ENCODE data around the gene GBX1. TPM values are rescaled to one million over a fixed set of nuclear protein-coding genes. Genes with fewer than 3 reads are reported as not detected.

GBX1 gene
- total RNA-seq, 1 experiment from 2014 or later, result not detected

DNA sequence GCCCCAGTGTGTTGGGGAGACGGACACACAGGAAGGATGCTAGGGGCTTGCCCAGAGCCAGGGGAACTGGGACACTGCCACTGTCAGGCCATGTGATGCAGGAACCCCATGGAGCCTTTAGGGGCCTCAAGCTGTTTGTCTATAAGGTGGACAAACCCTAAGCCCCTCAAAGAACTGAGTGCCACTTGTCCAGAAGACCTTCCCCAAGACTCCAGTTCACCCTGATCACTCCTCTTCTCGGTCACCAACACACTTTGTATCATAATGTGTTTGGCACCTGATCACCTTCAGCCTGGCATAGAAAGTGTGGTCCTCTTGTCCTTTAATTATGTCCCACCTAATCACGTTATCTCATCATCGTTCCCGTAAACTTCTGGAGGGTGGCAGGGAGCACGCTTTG is 42.1 kb upstream of the GBX1 start:
- Histone ChIP-seq H2BK12ac (ENCODE audit: insufficient read length, low read depth, low read length) (no peak overlapping the region), H3K23ac (ENCODE audit: insufficient read length, low read depth, low read length) (no peak overlapping the region), H3K9ac (ENCODE audit: extremely low read depth, insufficient read length, low read length) (no peak overlapping the region), H3K9me3 (ENCODE audit: control insufficient read depth, low read depth, low read length) (no peaks in the 10 kb centered on the region), H4K20me1 (ENCODE audit: control insufficient read depth, insufficient read depth, insufficient read length) (no peaks in the 10 kb centered on the region), H3K4me2 (ENCODE audit: insufficient read depth, insufficient read length, low read length) (no peak overlapping the region), H2BK20ac (ENCODE audit: low read depth, low read length, poor library complexity, severe bottlenecking) (no peak overlapping the region), H2BK5ac (ENCODE audit: insufficient read length, low read length) (no peak overlapping the region), H2BK120ac (ENCODE audit: low read depth, low read length, poor library complexity, severe bottlenecking) (no peak overlapping the region), H3K14ac (ENCODE audit: insufficient read depth, low read length) (no peak overlapping the region), H3K27me3 (ENCODE audit: insufficient read depth, low read length) (no peaks in the 10 kb centered on the region), H3K56ac (ENCODE audit: insufficient read length, low read depth, low read length) (no peak overlapping the region), H3K79me2 (ENCODE audit: insufficient read depth, low read length) (no peaks in the 10 kb centered on the region), H3K23me2 (ENCODE audit: insufficient read length, low read depth, low read length, poor library complexity, severe bottlenecking) (no peaks in the 10 kb centered on the region), H4K8ac (replicated peaks; ENCODE audit: insufficient read length, low read depth, low read length) (no peak overlapping the region), H3K79me1 (ENCODE audit: insufficient read depth, low read depth, low read length, poor library complexity, severe bottlenecking) (no peaks in the 10 kb centered on the region), H3K18ac (ENCODE audit: insufficient read length, low read depth, low read length) (no peak overlapping the region), H3K4ac (ENCODE audit: low read depth, low read length) (no peak overlapping the region), H3K27ac (ENCODE audit: insufficient read length, low read depth, low read length) (no peak overlapping the region), H4K5ac (ENCODE audit: insufficient read length, low read depth, low read length) (no peak overlapping the region), H2AFZ (ENCODE audit: low read length) (no peak overlapping the region), H4K91ac (ENCODE audit: insufficient read length, low read depth, low read length) (no peak overlapping the region), H2AK5ac (ENCODE audit: insufficient read length, low read length) (no peak overlapping the region), H3T11ph (ENCODE audit: low read length) (no peak overlapping the region), H2BK15ac (ENCODE audit: low read depth, low read length) (no peak overlapping the region), H3K4me1 (ENCODE audit: insufficient read depth, low read length) (peaks cover 5% of the 10 kb centered on the region; the same call in 1 of the 2 replicates)
- H3K9me3 Mint-ChIP-seq, result no peaks in the 10 kb centered on the region
- DNase-seq, result no peak
- H3K36me3 Mint-ChIP-seq (ENCODE audit: insufficient read depth in 1 of 3, low read depth in 3 of 3), result peaks cover 12 to 31% (median 18%) of the 10 kb centered on the region in 3 experiments; a peak in 6 of 7 replicates
- H3K27me3 Mint-ChIP-seq (ENCODE audit: low read depth), result peaks cover 26% of the 10 kb centered on the region
- TF ChIP-seq, protein P1, sequence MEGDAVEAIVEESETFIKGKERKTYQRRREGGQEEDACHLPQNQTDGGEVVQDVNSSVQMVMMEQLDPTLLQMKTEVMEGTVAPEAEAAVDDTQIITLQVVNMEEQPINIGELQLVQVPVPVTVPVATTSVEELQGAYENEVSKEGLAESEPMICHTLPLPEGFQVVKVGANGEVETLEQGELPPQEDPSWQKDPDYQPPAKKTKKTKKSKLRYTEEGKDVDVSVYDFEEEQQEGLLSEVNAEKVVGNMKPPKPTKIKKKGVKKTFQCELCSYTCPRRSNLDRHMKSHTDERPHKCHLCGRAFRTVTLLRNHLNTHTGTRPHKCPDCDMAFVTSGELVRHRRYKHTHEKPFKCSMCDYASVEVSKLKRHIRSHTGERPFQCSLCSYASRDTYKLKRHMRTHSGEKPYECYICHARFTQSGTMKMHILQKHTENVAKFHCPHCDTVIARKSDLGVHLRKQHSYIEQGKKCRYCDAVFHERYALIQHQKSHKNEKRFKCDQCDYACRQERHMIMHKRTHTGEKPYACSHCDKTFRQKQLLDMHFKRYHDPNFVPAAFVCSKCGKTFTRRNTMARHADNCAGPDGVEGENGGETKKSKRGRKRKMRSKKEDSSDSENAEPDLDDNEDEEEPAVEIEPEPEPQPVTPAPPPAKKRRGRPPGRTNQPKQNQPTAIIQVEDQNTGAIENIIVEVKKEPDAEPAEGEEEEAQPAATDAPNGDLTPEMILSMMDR (conservative IDR thresholded peaks at IDR 0.05), result no peak
- H3K4me1 Mint-ChIP-seq, result peaks cover 13 to 16% of the 10 kb centered on the region in 2 experiments
- H3K27ac Mint-ChIP-seq, result no peak overlapping the region
- WGBS (ENCODE audit: extremely low coverage, insufficient read length, low lambda C conversion rate), result no CpG with 5 or more reads among the region's 6 CpGs
- no peak overlapping the region for H3K4me3 Mint-ChIP-seq
